ENCODE data around the gene FBLL1. TPM values are rescaled to one million over a fixed set of nuclear protein-coding genes. Genes with fewer than 3 reads are reported as not detected.

Gene FBLL1
- total RNA-seq, 4 donors from 2014 or later = not detected

GRCh38 chr5:168531987-168532864 lies 3.1 kb downstream of the FBLL1 start:
- no peak for TF ChIP-seq CTCF (IDR thresholded peaks at IDR 0.05; ENCODE audit: low read depth)

- TF ChIP-seq CTCF (IDR thresholded peaks at IDR 0.05; ENCODE audit: low read depth) = no peak
Observed at GRCh38 chr5:168537176-168537575, 8.1 kb downstream of the FBLL1 start.

- no peak for TF ChIP-seq CTCF (IDR thresholded peaks at IDR 0.05; ENCODE audit: low read depth)
Observed at GRCh38 chr5:168549554-168549953, 20.4 kb downstream of the FBLL1 start.

- no peak for TF ChIP-seq CTCF (IDR thresholded peaks at IDR 0.05; ENCODE audit: low read depth)
Observed at GRCh38 chr5:168550656-168551055, 21.6 kb downstream of the FBLL1 start.

GRCh38 chr5:168552146-168552545 lies 23.0 kb downstream of the FBLL1 start:
- TF ChIP-seq CTCF (IDR thresholded peaks at IDR 0.05; ENCODE audit: low read depth) = no peak

GRCh38 chr5:168553377-168554130 lies 24.4 kb downstream of the FBLL1 start:
- TF ChIP-seq CTCF (IDR thresholded peaks at IDR 0.05; ENCODE audit: low read depth) = no peak

- TF ChIP-seq CTCF (IDR thresholded peaks at IDR 0.05; ENCODE audit: low read depth) = no peak
Observed at GRCh38 chr5:168557389-168557788, 28.3 kb downstream of the FBLL1 start.

All from subcutaneous adipose tissue (tissue), 4 donors.